K562 (cell line): Measurements from ENCODE around the gene CELSR2. TPM values are rescaled to one million over a fixed set of nuclear protein-coding genes. Genes with fewer than 3 reads are reported as not detected.

Source experiments
- ATF3 ChIP-seq, 2 experiments: fragments of 450-650 bp in 1 of 2; sonication (generic) in 1 of 2; formaldehyde crosslinking in 1 of 2; IDR thresholded peaks in 1 of 2; conservative IDR thresholded peaks in 1 of 2; 2 replicates each; pipeline versions ENCODE4 v1.6.1 to v1.8.1; 2016 to 2023; ENCODE audit warnings: mild to moderate bottlenecking in 2 of 2, moderate library complexity in 2 of 2, inconsistent platforms in 1 of 2, missing genetic modification reagents in 1 of 2
- CBFA2T3 ChIP-seq: fragments of 450-650 bp; IDR thresholded peaks from 2 replicates; pipeline ENCODE4 v1.6.1; 2017
- CC2D1A ChIP-seq: fragments of 450-650 bp; IDR thresholded peaks from 2 replicates; pipeline ENCODE4 v1.6.1; 2017; ENCODE audit warnings: mild to moderate bottlenecking
- DEAF1 ChIP-seq: fragments of 450-650 bp; formaldehyde crosslinking; IDR thresholded peaks from 2 replicates; pipeline ENCODE4 v1.4.0; 2020; ENCODE audit warnings: mild to moderate bottlenecking, moderate library complexity
- E2F6 ChIP-seq, 2 experiments: IDR thresholded peaks; 2 replicates each; pipeline ENCODE4 v1.6.1; 2011; ENCODE audit warnings: borderline replicate concordance in 1 of 2, control low read depth in 1 of 2, low read depth in 1 of 2, low read length in 1 of 2, mild to moderate bottlenecking in 1 of 2, mixed read lengths in 1 of 2, moderate library complexity in 1 of 2; ENCODE audit not compliant: insufficient read depth in 1 of 2, insufficient read length in 1 of 2, poor library complexity in 1 of 2, severe bottlenecking in 1 of 2; ENCODE audit errors: extremely low read depth in 1 of 2
- HNRNPK ChIP-seq: fragments of 200-400 bp; formaldehyde crosslinking; IDR thresholded peaks from one replicate; pipeline ENCODE4 v1.6.1; 2018; ENCODE audit warnings: mild to moderate bottlenecking, low read depth, low read length; ENCODE audit not compliant: poor library complexity, severe bottlenecking
- KDM5B ChIP-seq: fragments of 200-600 bp; sonication (generic); IDR thresholded peaks from 2 replicates; pipeline ENCODE4 v1.6.1; 2012; ENCODE audit warnings: low read depth, mild to moderate bottlenecking, moderate library complexity, low read length, control low read depth, inconsistent platforms; ENCODE audit not compliant: insufficient replicate concordance
- MTA3 ChIP-seq: fragments of 450-650 bp; formaldehyde crosslinking; IDR thresholded peaks from 2 replicates; pipeline ENCODE4 v1.6.1; 2017; ENCODE audit warnings: mild to moderate bottlenecking, borderline replicate concordance
- NBN ChIP-seq: fragments of 450-650 bp; IDR thresholded peaks from 2 replicates; pipeline ENCODE4 v1.6.1; 2016; ENCODE audit warnings: low read depth, mild to moderate bottlenecking
- NRF1 ChIP-seq, 2 experiments: fragments of 450-650 bp; IDR thresholded peaks in 1 of 2; conservative IDR thresholded peaks in 1 of 2; 2 replicates each; pipeline ENCODE4 v1.6.1; 2014; ENCODE audit warnings: mild to moderate bottlenecking in 2 of 2
- POLR2G ChIP-seq: fragments of 200-400 bp; formaldehyde crosslinking; IDR thresholded peaks from 2 replicates; pipeline ENCODE4 v1.6.1; 2017; ENCODE audit warnings: low read depth, mild to moderate bottlenecking, antibody characterized with exemption, low read length, moderate library complexity
- RBFOX2 ChIP-seq: fragments of 200-400 bp; formaldehyde crosslinking; IDR thresholded peaks from 2 replicates; pipeline ENCODE4 v1.6.1; 2017; ENCODE audit warnings: low read depth, mild to moderate bottlenecking, low read length, moderate library complexity
- SMAD4 ChIP-seq: fragments of 250-450 bp; sonication (Bioruptor Pico); conservative IDR thresholded peaks from 2 replicates; pipeline ENCODE4 v1.8.0; 2021; ENCODE audit warnings: inconsistent platforms, mild to moderate bottlenecking, moderate library complexity
- SRSF3 ChIP-seq: fragments of 200-400 bp; formaldehyde crosslinking; IDR thresholded peaks from 2 replicates; pipeline ENCODE4 v1.6.1; 2016; ENCODE audit warnings: mild to moderate bottlenecking, low read length, moderate library complexity; ENCODE audit not compliant: insufficient read depth
- TGIF2 ChIP-seq: sonication (generic); formaldehyde crosslinking; IDR thresholded peaks from 2 replicates; pipeline ENCODE4 v1.8.1; 2022; ENCODE audit warnings: mild to moderate bottlenecking, missing genetic modification reagents, moderate library complexity
- TRIM25 ChIP-seq: fragments of 450-650 bp; IDR thresholded peaks from 2 replicates; pipeline ENCODE4 v1.7.0; 2016; ENCODE audit warnings: borderline replicate concordance
- USF2 ChIP-seq: sonication (generic); formaldehyde crosslinking; IDR thresholded peaks from 2 replicates; pipeline ENCODE4 v1.5.0; 2020; ENCODE audit warnings: missing genetic modification reagents
- ZKSCAN8 ChIP-seq: fragments of 200-800 bp; sonication (Bioruptor generic); IDR thresholded peaks from 2 replicates; pipeline ENCODE4 v1.6.1; 2016; ENCODE audit warnings: missing genetic modification characterization, missing compliant biosample characterization
- polyA plus RNA-seq, 8 experiments: library from polyadenylated mRNA; depleted of rRNA in 4 of 8; stranded (reverse) in 5 of 8; unstranded in 3 of 8; fragments of >200 nt; fragmentation: Nextera tagmentation in 2 of 8; fragmentation: Illumina TruSeq in 1 of 8; extraction: Ambion mirVana in 2 of 8; extraction: Trizol in 1 of 8; gene quantifications; 2 replicates each; pipeline versions ENCODE4 v1.2.1 to v1.2.3, GENCODE V29; 2011 to 2014; ENCODE audit warnings: inconsistent platforms in 1 of 8, missing spikeins in 1 of 8
- total RNA-seq, 7 experiments: library from RNA; depleted of rRNA in 6 of 7; stranded (reverse); fragments of >200 nt in 6 of 7; fragmentation: Illumina TruSeq in 2 of 7; extraction: Trizol in 2 of 7; gene quantifications; 2 replicates each; pipeline versions ENCODE4 v1.2.1 to v1.2.3, GENCODE V29; 2011 to 2021; ENCODE audit warnings: low replicate concordance in 1 of 7

CELSR2 gene
- total and polyA plus RNA-seq, 9 of the 15 experiments (the other 6 are each of a cell fraction or from before 2014, with no cell fraction given) = 0.31 to 21.9 (median 4.2) TPM

GRCh38 chr1:109274533-109275476 lies 25.5 kb downstream of the CELSR2 start (continued):
- 0 out of 2 replicates have a peak, but pooled peaks have one; percentile 7 for TF ChIP-seq USF2 (CRISPR knock-in tag)
- TF ChIP-seq TRIM25 = no peak
- no peak for TF ChIP-seq DEAF1
- peak; percentile 81 for TF ChIP-seq SMAD4 (CRISPR knock-in tag)
- TF ChIP-seq ZKSCAN8 (CRISPR knock-in tag) = no peak
- 0 out of 2 replicates have a peak, but pooled peaks have one; percentile 40 for TF ChIP-seq RBFOX2
- 0 out of 2 replicates have a peak, but pooled peaks have one; percentile 59 for TF ChIP-seq NBN
- TF ChIP-seq KDM5B = peak; percentile 49
- TF ChIP-seq POLR2G = 0 out of 2 replicates have a peak, but pooled peaks have one; percentile 43
- peak; percentile 6; the same call in 1 of the 2 replicates for TF ChIP-seq CBFA2T3
- TF ChIP-seq SRSF3 = 0 out of 2 replicates have a peak, but pooled peaks have one; percentile 39
- TF ChIP-seq CC2D1A = 0 out of 2 replicates have a peak, but pooled peaks have one; percentile 35
- no peak for TF ChIP-seq TGIF2 (CRISPR knock-in tag)
- TF ChIP-seq MTA3 = 0 out of 2 replicates have a peak, but pooled peaks have one; percentile 40
- TF ChIP-seq HNRNPK = no peak
- TF ChIP-seq NRF1 (conservative IDR thresholded peaks at IDR 0.05 in 1 of 2, IDR thresholded peaks at IDR 0.05 in 1 of 2) = peak; percentile 23 to 38; a peak in 2 of 4 replicates
- peak; percentile 33; the same call in 1 of the 2 replicates for TF ChIP-seq ATF3 (IDR thresholded peaks at IDR 0.05)
- no peak for TF ChIP-seq ATF3 (CRISPR knock-in tag; conservative IDR thresholded peaks at IDR 0.05)
- peak in 1 of 2 experiments; percentile 29 for TF ChIP-seq E2F6 (IDR thresholded peaks at IDR 0.05; ENCODE audit: borderline replicate concordance in 1 of 2, extremely low read depth in 1 of 2, insufficient read depth in 1 of 2, insufficient read length in 1 of 2, low read depth in 1 of 2, low read length in 1 of 2, poor library complexity in 1 of 2, severe bottlenecking in 1 of 2)
